ENCODE measurements around the gene JAK2.

The JAK2 gene

DNA sequence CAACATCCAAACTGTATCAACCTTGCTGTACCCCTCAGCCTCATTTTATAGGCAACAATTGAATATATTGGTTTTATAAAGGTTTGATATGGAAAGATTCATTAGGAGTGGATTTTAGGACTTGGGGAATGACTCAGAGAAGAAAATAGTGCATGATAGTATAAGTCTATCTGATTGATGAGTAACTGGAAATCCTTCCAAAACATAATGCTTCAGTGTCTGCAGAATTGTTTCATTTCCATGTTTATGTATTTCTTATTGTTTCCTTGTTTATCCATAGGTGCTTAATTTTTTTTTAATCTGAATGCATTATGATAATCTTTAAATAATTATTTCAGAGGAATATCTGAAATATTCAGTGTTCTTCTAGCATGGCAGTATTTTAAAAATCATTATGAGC, 12.6 kb downstream of the JAK2 start:
- ChIA-PET CTCF (interaction anchor here (1.4 kb wide), 1 partner anchor 9 kb away, joined by 3 read pairs; no protein-coding TSS in a partner anchor), POLR2A (no interaction called here)
- Histone ChIP-seq H3K4me1 (ENCODE audit: control extremely low read depth in 1 of 4, control insufficient read depth in 4 of 4, insufficient read depth in 4 of 4, low read length in 3 of 4) (no peaks in the 10 kb centered on the region), H3K27me3 (replicated peaks in 2 of 5; ENCODE audit: control insufficient read depth in 4 of 5, insufficient read depth in 5 of 5, low read length in 4 of 5) (no peaks in the 10 kb centered on the region), H3K9me3 (ENCODE audit: control extremely low read depth in 1 of 5, control insufficient read depth in 4 of 5, insufficient read depth in 2 of 5, low read depth in 1 of 5, low read length in 4 of 5) (peaks cover 0 to 22% (median 5%) of the 10 kb centered on the region in 5 experiments), H3K36me3 (ENCODE audit: control insufficient read depth in 4 of 4, insufficient read depth in 4 of 4, low read length in 3 of 4) (peaks cover 5 to 34% (median 17%) of the 10 kb centered on the region in 4 experiments), H3K27ac (ENCODE audit: insufficient read depth in 1 of 2, low read depth in 1 of 2, low read length in 2 of 2, poor library complexity in 1 of 2, severe bottlenecking in 2 of 2) (no peak overlapping the region), H3K4me3 (ENCODE audit: control insufficient read depth in 1 of 7, extremely low read depth in 1 of 7, insufficient read depth in 4 of 7, low read depth in 2 of 7, low read length in 6 of 7) (no peak overlapping the region)
- DNase-seq = no peak

GRCh38 chr9:5002811-5003210, 17.7 kb downstream of the JAK2 start:
- POLR2A ChIA-PET = no interaction called here
- no CpG with 5 or more reads among the region's 1 CpG for WGBS (ENCODE audit: insufficient coverage)
- Histone ChIP-seq H3K9me3 (ENCODE audit: control extremely low read depth in 1 of 5, control insufficient read depth in 4 of 5, insufficient read depth in 2 of 5, low read depth in 1 of 5, low read length in 4 of 5) (peaks cover 3 to 40% (median 4%) of the 10 kb centered on the region in 5 experiments), H3K4me1 (ENCODE audit: control extremely low read depth in 1 of 4, control insufficient read depth in 4 of 4, insufficient read depth in 4 of 4, low read length in 3 of 4) (no peaks in the 10 kb centered on the region), H3K27ac (ENCODE audit: insufficient read depth in 1 of 2, low read depth in 1 of 2, low read length in 2 of 2, poor library complexity in 1 of 2, severe bottlenecking in 2 of 2) (no peak overlapping the region), H3K36me3 (ENCODE audit: control insufficient read depth in 4 of 4, insufficient read depth in 4 of 4, low read length in 3 of 4) (peaks cover 3 to 36% (median 6%) of the 10 kb centered on the region in 4 experiments), H3K4me3 (ENCODE audit: control insufficient read depth in 1 of 7, extremely low read depth in 1 of 7, insufficient read depth in 4 of 7, low read depth in 2 of 7, low read length in 6 of 7) (no peak overlapping the region), H3K27me3 (replicated peaks in 2 of 5; ENCODE audit: control insufficient read depth in 4 of 5, insufficient read depth in 5 of 5, low read length in 4 of 5) (no peaks in the 10 kb centered on the region)
- CTCF ChIA-PET = no interaction called here
- no peak for DNase-seq

DNA sequence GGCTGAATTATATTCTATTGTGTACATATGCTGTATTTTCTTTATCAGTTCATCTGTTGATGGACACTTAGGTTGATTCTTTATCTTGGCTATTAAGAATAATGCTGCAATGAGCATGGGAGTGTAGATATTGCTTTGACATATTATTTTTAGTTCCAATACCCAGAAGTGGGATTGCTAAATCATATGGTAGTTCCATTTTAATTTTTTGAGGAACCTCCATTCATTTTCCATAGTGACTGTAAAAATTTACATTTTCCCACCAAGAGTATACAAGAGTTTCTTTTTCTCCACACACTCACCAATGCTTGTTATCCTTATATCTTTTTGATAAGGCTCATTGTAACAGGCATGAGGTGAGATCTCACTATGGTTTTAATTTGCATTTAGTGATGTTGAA, 19.4 kb downstream of the JAK2 start:
- DNase-seq = no peak
- Histone ChIP-seq H3K4me1 (ENCODE audit: control extremely low read depth in 1 of 4, control insufficient read depth in 4 of 4, insufficient read depth in 4 of 4, low read length in 3 of 4) (no peaks in the 10 kb centered on the region), H3K27me3 (replicated peaks in 2 of 5; ENCODE audit: control insufficient read depth in 4 of 5, insufficient read depth in 5 of 5, low read length in 4 of 5) (no peaks in the 10 kb centered on the region), H3K4me3 (ENCODE audit: control insufficient read depth in 1 of 7, extremely low read depth in 1 of 7, insufficient read depth in 4 of 7, low read depth in 2 of 7, low read length in 6 of 7) (no peak overlapping the region), H3K9me3 (ENCODE audit: control extremely low read depth in 1 of 5, control insufficient read depth in 4 of 5, insufficient read depth in 2 of 5, low read depth in 1 of 5, low read length in 4 of 5) (peaks cover 3 to 39% (median 4%) of the 10 kb centered on the region in 5 experiments), H3K36me3 (ENCODE audit: control insufficient read depth in 4 of 4, insufficient read depth in 4 of 4, low read length in 3 of 4) (peaks cover 3 to 31% (median 6%) of the 10 kb centered on the region in 4 experiments), H3K27ac (ENCODE audit: insufficient read depth in 1 of 2, low read depth in 1 of 2, low read length in 2 of 2, poor library complexity in 1 of 2, severe bottlenecking in 2 of 2) (no peak overlapping the region)
- ChIA-PET POLR2A (no interaction called here), CTCF (no interaction called here)

- Histone ChIP-seq H3K4me1 (ENCODE audit: control extremely low read depth in 1 of 4, control insufficient read depth in 4 of 4, insufficient read depth in 4 of 4, low read length in 3 of 4) (no peaks in the 10 kb centered on the region), H3K9me3 (ENCODE audit: control extremely low read depth in 1 of 5, control insufficient read depth in 4 of 5, insufficient read depth in 2 of 5, low read depth in 1 of 5, low read length in 4 of 5) (peaks cover 0 to 15% (median 4%) of the 10 kb centered on the region in 5 experiments), H3K27ac (ENCODE audit: insufficient read depth in 1 of 2, low read depth in 1 of 2, low read length in 2 of 2, poor library complexity in 1 of 2, severe bottlenecking in 2 of 2) (no peak overlapping the region), H3K27me3 (replicated peaks in 2 of 5; ENCODE audit: control insufficient read depth in 4 of 5, insufficient read depth in 5 of 5, low read length in 4 of 5) (no peaks in the 10 kb centered on the region), H3K4me3 (ENCODE audit: control insufficient read depth in 1 of 7, extremely low read depth in 1 of 7, insufficient read depth in 4 of 7, low read depth in 2 of 7, low read length in 6 of 7) (no peak overlapping the region), H3K36me3 (ENCODE audit: control insufficient read depth in 4 of 4, insufficient read depth in 4 of 4, low read length in 3 of 4) (peaks cover 0 to 15% (median 1%) of the 10 kb centered on the region in 4 experiments)
- ChIA-PET CTCF (no interaction called here), POLR2A (no interaction called here)
- no peak for DNase-seq
Observed at GRCh38 chr9:5008202-5008601, 23.1 kb downstream of the JAK2 start.

DNA sequence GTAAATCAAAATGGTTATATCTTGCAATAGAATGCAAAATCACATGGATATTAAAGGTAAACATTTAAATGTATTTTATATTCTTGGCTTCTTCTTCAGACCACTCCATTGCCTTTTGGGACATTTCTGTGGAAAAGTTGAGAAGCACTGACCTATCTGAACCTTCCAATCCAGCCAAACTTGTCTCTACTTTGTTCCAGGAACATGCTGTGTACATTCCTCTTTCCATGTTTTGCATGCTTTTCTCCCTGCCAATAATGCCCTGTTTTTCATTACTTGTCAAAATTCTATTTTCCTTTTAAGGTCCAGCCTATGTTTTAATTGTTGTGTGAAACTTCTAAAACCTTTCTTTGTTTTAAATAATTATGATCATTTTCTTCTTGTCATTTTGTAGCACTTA, 28.3 kb downstream of the JAK2 start:
- Histone ChIP-seq H3K27me3 (replicated peaks in 2 of 5; ENCODE audit: control insufficient read depth in 4 of 5, insufficient read depth in 5 of 5, low read length in 4 of 5) (no peaks in the 10 kb centered on the region), H3K9me3 (ENCODE audit: control extremely low read depth in 1 of 5, control insufficient read depth in 4 of 5, insufficient read depth in 2 of 5, low read depth in 1 of 5, low read length in 4 of 5) (peaks cover 1 to 17% (median 5%) of the 10 kb centered on the region in 5 experiments), H3K36me3 (ENCODE audit: control insufficient read depth in 4 of 4, insufficient read depth in 4 of 4, low read length in 3 of 4) (peaks cover 3 to 28% (median 7%) of the 10 kb centered on the region in 4 experiments), H3K27ac (ENCODE audit: insufficient read depth in 1 of 2, low read depth in 1 of 2, low read length in 2 of 2, poor library complexity in 1 of 2, severe bottlenecking in 2 of 2) (no peak overlapping the region), H3K4me1 (ENCODE audit: control extremely low read depth in 1 of 4, control insufficient read depth in 4 of 4, insufficient read depth in 4 of 4, low read length in 3 of 4) (no peaks in the 10 kb centered on the region), H3K4me3 (ENCODE audit: control insufficient read depth in 1 of 7, extremely low read depth in 1 of 7, insufficient read depth in 4 of 7, low read depth in 2 of 7, low read length in 6 of 7) (no peak overlapping the region)
- ChIA-PET POLR2A (no interaction called here), CTCF (no interaction called here)
- DNase-seq = no peak

DNA sequence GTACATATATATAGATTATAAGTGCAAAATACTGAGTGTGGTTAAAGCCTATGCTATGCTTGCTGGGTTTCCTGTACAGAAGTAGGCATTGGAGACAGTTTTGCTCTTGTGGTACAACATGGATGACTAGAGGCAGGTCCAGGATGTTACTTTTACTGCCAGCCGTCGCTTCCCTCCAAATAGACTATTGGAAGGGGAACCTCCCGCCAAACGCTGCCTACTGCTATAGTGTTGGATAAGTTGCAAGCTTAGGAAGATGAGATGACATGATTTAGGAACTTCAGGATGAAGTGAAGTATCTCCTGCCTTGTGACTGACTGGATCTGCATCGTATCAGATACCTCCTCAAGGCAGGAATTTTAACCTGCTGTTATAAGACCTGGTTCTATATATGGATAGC, 30.9 kb downstream of the JAK2 start:
- Histone ChIP-seq H3K36me3 (ENCODE audit: control insufficient read depth in 4 of 4, insufficient read depth in 4 of 4, low read length in 3 of 4) (peaks cover 6 to 38% (median 13%) of the 10 kb centered on the region in 4 experiments), H3K4me3 (ENCODE audit: control insufficient read depth in 1 of 7, extremely low read depth in 1 of 7, insufficient read depth in 4 of 7, low read depth in 2 of 7, low read length in 6 of 7) (no peak overlapping the region), H3K4me1 (ENCODE audit: control extremely low read depth in 1 of 4, control insufficient read depth in 4 of 4, insufficient read depth in 4 of 4, low read length in 3 of 4) (no peaks in the 10 kb centered on the region), H3K27ac (ENCODE audit: insufficient read depth in 1 of 2, low read depth in 1 of 2, low read length in 2 of 2, poor library complexity in 1 of 2, severe bottlenecking in 2 of 2) (no peak overlapping the region), H3K27me3 (replicated peaks in 2 of 5; ENCODE audit: control insufficient read depth in 4 of 5, insufficient read depth in 5 of 5, low read length in 4 of 5) (no peaks in the 10 kb centered on the region), H3K9me3 (ENCODE audit: control extremely low read depth in 1 of 5, control insufficient read depth in 4 of 5, insufficient read depth in 2 of 5, low read depth in 1 of 5, low read length in 4 of 5) (peaks cover 4 to 31% (median 11%) of the 10 kb centered on the region in 5 experiments)
- WGBS (ENCODE audit: insufficient coverage) = 100% methylated on average over 5 of the region's 5 CpGs
- ChIA-PET CTCF (no interaction called here), POLR2A (no interaction called here)
- no peak for DNase-seq

DNA sequence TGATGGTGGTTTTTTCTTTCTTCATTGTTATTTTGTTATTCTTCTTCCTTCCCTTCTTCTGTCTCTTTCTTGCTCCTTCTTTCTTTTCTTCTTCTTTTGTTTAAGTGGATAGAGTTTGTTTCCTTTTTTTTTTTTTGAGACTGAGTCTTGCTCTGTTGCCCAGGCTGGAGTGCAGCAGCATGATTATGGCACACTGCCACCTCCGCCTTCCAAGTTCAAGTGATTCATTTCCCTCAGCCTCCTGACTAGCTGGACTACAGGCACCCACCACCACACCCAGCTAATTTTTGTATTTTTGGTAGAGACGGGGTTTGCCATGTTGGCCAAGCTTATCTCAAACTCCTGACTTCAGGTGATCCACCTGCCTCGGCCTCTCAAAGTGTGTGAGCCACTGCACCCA, 40.3 kb downstream of the JAK2 start:
- H3K4me1 ChIP-seq (ENCODE audit: control extremely low read depth in 1 of 4, control insufficient read depth in 4 of 4, insufficient read depth in 4 of 4, low read length in 3 of 4) = no peaks in the 10 kb centered on the region
- H3K27ac ChIP-seq (ENCODE audit: insufficient read depth in 1 of 2, low read depth in 1 of 2, low read length in 2 of 2, poor library complexity in 1 of 2, severe bottlenecking in 2 of 2) = no peak overlapping the region
- peaks cover 29 to 89% (median 44%) of the 10 kb centered on the region in 4 experiments for H3K36me3 ChIP-seq (ENCODE audit: control insufficient read depth in 4 of 4, insufficient read depth in 4 of 4, low read length in 3 of 4)
- DNase-seq = no peak
- H3K27me3 ChIP-seq (replicated peaks in 2 of 5; ENCODE audit: control insufficient read depth in 4 of 5, insufficient read depth in 5 of 5, low read length in 4 of 5) = no peaks in the 10 kb centered on the region
- no CpG with 5 or more reads among the region's 3 CpGs for WGBS (ENCODE audit: insufficient coverage)
- POLR2A ChIA-PET = no interaction called here
- no peak overlapping the region for H3K4me3 ChIP-seq (ENCODE audit: control insufficient read depth in 1 of 7, extremely low read depth in 1 of 7, insufficient read depth in 4 of 7, low read depth in 2 of 7, low read length in 6 of 7)
- H3K9me3 ChIP-seq (ENCODE audit: control extremely low read depth in 1 of 5, control insufficient read depth in 4 of 5, insufficient read depth in 2 of 5, low read depth in 1 of 5, low read length in 4 of 5) = peaks cover 0 to 36% (median 14%) of the 10 kb centered on the region in 5 experiments
- CTCF ChIA-PET = no interaction called here
